Cardiac fibroblast (primary cell): Measurements from ENCODE around the gene UTY.

Experiments used
- DNase-seq, 2 donors: peaks; one replicate each; pipeline versions ENCODE4 v3.0.0 to v3.0.0-alpha.2; 2010; ENCODE audit warnings: low read depth in 2 of 2
- H3K4me3 ChIP-seq, 2 donors: replicated peaks in 1 of 2; 1 replicate in 1 of 2; 2 replicates in 1 of 2; pipeline ENCODE4 v1.5.1; 2011; ENCODE audit warnings: low read depth in 2 of 2, low read length in 2 of 2, mild to moderate bottlenecking in 2 of 2, moderate library complexity in 1 of 2
- TF ChIP-seq, protein P1 (sequence below): IDR thresholded peaks from one replicate; pipeline ENCODE4 v1.5.1; 2011; ENCODE audit warnings: low read depth, mild to moderate bottlenecking, low read length, inconsistent platforms

Gene UTY

DNA sequence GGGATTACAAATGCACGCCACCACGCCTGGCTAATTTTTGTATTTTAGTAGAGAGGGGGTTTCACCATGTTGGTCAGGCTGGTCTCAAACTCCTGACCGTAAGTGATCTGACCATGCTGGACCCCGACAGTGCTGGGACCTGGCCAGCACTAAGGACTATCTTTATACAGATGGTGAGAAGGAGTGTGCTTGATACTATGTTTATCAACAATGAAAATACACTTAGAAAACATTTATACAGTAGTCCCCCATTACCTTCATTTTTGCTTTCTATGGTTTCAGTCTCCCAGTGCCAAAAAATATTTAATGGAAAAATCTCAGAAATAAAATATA is 111.4 kb downstream of the UTY start:
- no peak for DNase-seq
- TF ChIP-seq, protein P1, sequence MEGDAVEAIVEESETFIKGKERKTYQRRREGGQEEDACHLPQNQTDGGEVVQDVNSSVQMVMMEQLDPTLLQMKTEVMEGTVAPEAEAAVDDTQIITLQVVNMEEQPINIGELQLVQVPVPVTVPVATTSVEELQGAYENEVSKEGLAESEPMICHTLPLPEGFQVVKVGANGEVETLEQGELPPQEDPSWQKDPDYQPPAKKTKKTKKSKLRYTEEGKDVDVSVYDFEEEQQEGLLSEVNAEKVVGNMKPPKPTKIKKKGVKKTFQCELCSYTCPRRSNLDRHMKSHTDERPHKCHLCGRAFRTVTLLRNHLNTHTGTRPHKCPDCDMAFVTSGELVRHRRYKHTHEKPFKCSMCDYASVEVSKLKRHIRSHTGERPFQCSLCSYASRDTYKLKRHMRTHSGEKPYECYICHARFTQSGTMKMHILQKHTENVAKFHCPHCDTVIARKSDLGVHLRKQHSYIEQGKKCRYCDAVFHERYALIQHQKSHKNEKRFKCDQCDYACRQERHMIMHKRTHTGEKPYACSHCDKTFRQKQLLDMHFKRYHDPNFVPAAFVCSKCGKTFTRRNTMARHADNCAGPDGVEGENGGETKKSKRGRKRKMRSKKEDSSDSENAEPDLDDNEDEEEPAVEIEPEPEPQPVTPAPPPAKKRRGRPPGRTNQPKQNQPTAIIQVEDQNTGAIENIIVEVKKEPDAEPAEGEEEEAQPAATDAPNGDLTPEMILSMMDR: no peak

GRCh38 chrY:13363641-13364040 is 116.2 kb downstream of the UTY start:
- H3K4me3 ChIP-seq: no peak overlapping the region
- DNase-seq: peak; percentile 43 to 53
- TF ChIP-seq, protein P1: no peak

More for the DNA sequence above, 111.4 kb downstream of the UTY start:
- no peak overlapping the region for H3K4me3 ChIP-seq

DNA sequence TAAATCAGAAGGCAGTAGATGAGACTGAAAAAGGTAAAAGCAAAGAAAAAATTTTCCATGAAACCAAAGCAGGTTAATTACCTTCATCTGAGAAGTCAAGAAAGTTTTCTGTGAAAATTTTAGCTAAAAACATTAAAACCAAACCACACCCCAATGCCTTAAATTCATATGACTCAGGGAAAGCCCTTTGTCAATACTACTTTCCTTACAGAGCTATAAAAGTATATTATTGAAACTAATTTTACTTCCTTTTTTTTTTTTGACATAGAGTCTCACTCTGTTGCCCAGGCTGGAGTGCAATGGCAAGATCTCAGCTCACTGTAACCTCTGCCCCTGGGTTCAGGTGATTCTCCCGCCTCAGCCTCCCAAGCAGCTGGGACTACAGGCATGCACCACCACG is 117.2 kb downstream of the UTY start:
- TF ChIP-seq, protein P1: no peak
- peak in 1 of 2 donors; percentile 11 for DNase-seq
- H3K4me3 ChIP-seq: no peak overlapping the region

DNA sequence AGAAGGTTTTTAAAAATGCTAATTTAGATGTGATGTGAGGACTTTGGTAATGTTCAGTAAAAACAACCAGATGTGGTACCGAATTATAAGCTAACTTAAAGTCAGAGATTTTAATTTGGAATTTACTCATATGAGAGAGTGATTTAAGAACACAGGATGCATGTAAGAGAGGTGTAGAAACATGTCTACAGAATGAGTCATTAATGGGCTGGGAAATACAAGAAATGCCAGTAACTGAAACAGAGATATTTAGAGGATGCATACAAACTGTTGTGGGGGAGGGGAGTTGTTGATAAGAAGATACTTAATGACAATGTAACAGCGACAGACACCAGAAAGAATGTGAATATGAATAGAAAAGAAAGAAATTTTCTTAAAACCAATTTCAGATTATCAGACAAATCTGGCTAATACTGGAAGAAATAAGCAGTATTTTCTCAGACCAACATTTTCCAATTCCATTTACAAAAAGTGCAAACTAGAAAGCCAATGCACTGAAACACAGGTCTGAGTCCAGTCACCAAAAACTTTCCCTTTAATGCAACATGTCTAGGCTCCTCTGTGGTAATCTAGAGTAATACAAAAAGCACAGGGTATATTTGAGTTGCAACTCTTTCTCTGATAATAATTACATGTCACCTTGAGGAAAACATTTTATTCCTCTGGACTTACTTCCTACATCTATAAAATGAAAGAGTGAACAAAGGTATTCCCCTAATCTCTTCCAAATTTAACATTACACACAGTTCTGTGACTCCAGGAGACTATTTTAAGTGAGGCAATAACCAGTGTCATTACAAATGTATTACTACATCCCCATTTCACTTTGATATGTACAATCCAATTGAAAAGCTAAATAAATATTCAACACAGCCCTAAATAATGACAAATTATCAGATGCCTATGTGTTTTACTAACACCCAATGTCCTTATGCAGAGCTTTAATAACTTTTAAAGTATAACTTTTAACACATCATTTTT is 117.9 kb downstream of the UTY start:
- no peak overlapping the region for H3K4me3 ChIP-seq
- DNase-seq: peak; percentile 52 to 68
- TF ChIP-seq, protein P1: no peak

DNA sequence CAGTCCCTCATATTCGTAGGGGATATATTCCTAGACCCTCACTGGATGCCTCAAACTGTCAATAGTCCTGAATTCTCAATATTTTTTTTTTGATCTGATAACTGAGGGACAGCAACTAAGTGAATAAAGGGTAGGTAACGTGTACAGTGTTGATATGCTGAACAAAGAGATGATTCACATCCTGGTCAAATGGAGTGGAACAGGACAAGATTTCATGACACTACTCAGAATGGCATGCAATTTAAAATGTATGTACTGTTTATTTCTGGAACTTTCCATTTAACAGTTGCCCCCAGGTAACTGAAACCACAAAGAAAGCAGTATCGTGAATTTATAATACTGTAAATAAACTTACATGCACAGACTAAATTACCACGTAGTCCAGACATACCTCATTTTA is 128.4 kb downstream of the UTY start:
- TF ChIP-seq, protein P1: no peak
- no peak overlapping the region for H3K4me3 ChIP-seq
- DNase-seq: peak in 1 of 2 donors; percentile 26

DNA sequence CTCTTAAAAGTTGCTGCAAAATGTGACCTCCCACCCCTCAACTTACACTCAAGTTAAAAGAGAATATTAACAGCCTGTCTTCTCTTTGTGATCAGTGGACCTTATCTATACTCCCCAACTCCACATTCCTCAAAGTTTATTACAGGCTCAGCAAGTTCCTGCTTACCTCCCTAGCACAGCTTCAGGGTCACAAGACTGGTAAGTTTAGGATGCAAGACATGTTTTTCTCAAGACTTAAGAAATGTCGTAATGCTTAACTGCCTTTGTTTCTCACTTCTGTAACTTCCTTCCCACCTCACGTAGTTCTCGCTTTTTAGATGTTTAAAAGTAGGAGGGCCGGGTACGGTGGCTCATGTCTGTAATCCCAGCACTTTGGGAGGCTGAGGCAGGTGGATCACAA is 132.7 kb downstream of the UTY start:
- TF ChIP-seq, protein P1: no peak
- DNase-seq: no peak
- H3K4me3 ChIP-seq: no peak overlapping the region
